NCI-H1092 (cell line): Measurements from ENCODE around the gene KLHDC3.
A peak's percentile ranks its signal among the peaks of the same experiment; 100 is the strongest.
"Not testable (repeated sequence)": the region's sequence is repeated elsewhere in the genome, so short reads cannot be mapped to it uniquely, and the experiment has no call there.

Experiments used
- DNase-seq: peaks from one replicate; lab custom pipeline; 2025; lab: John Stamatoyannopoulos, UW

The KLHDC3 gene

GRCh38 chr6:43029120-43029519, 15.1 kb downstream of the KLHDC3 start:
- DNase-seq, result no peak

- no peak for DNase-seq
These were observed 18.3 kb downstream of the KLHDC3 start for GRCh38 chr6:43032326-43032725.

DNA sequence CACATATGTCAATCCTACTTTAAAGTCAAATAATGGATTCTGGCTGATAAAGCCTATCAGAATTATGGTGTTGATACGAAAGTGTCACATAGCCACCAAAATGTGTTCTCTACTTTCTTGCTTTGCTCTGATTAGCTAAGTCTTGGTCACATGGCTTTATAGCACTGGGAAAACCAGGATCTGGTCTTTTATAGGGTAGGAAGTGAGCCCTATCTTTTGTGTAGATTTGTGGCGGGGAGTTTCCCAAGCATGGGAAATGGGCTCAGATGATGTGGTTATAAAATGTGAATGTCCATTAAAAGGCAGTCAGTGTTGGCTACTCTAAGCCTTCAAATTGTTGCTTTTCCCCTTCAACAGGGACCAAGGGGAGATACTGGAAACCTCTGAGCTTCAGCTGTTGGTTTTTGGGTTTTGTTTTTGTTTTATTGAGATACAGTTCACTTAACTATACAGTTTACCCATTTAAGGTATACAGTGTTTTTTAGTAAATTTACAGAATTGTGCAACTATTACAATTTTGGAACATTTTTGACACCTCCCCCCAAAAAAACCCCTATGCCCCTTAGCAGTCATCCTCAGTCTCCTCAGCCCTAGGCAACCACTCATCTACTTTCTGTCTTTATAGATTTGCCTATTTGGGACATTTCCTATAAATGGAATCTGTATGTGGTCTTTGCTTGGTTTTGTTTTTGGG, 19.6 kb downstream of the KLHDC3 start:
- DNase-seq, result no peak

- no peak for DNase-seq
These were observed 20.1 kb downstream of the KLHDC3 start for GRCh38 chr6:43034190-43034525.

GRCh38 chr6:43035495-43036194, 21.6 kb downstream of the KLHDC3 start:
- DNase-seq, result no peak

DNA sequence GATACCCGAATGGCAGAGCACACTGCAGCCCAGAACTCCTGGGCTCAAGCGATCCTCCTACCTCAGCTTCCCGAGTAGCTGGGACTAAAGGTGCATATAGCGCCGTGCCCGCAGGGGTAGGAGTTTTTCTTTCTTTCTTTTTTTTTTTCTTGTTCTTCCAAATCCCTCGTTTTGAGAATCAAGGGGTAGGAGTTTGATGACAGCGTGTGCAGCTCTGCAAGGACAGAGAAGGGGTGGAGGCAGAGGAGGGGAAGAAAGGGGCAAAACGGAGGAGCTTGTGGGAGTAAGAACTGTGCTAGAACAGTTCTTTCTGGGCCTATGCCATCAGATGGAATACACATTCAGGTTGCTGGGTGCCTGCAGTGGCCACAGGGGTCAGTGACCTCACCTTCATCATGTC, 22.7 kb downstream of the KLHDC3 start:
- DNase-seq, result no peak

DNA sequence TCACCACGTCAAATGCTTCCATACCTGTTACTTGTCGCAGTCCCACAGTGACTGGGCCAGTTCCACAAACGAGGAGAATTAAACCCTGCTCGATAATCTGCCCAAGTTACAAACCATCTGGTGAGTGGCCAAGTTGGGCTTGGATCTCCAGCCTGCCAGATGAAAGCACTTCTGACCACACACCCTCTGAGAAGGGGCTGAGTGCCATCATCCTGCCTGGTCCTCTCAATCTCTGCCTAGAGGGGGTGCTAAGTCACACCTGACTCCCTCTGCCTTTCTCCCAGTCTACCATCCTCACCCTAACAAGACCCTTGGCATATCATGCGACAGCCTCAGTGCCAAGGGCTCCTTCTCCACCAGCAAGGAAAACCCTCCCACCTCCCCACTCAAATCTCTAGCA, 23.1 kb downstream of the KLHDC3 start:
- no peak for DNase-seq

GRCh38 chr6:43037706-43038105, 23.7 kb downstream of the KLHDC3 start:
- no peak for DNase-seq

DNA sequence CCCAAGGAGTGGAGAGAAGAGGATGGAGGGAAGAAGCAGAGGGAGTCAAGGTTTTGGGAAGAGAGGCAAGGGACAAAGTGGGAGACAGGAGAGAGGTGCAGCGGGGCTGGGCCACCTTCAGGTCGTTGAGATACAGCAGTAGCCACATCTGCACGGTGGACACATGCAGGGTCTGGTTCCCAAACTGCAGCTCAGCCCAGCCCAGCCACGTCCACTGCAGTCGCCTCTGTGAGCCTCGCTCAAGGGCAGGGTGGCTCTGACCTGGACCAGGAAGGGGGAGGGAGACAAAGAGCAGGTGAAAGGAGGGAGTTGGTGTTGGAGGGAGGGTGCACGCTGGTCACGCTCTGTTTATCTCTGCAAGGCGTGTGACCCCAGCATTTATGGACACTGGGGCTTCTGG, 24.7 kb downstream of the KLHDC3 start:
- DNase-seq, result no peak

- DNase-seq, result no peak
These were observed 26.7 kb downstream of the KLHDC3 start for GRCh38 chr6:43040542-43041257.

DNA sequence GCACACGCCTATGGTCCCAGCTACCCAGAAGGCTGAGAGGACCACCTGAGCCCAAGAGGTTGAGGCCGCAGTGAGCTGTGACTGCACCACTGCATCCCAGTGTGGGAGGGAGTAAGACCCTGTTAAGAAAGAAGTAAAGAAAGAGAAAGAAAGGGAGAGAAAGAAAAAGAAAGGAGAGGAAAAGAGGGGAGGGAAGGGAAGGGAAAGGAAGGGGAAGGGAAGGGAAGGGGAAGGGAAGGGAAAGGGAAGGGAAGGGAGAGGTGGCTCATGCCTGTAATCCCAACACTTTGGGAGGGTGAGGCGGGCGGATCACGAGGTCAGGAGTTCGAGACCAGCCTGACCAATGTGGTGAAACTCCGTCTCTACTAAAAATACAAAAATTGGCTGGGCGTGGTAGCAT, 27.4 kb downstream of the KLHDC3 start:
- not testable (repeated sequence) for DNase-seq

- DNase-seq, result no peak
These were observed 29.3 kb downstream of the KLHDC3 start for GRCh38 chr6:43043310-43043709.

- DNase-seq, result no peak
These were observed 31.4 kb downstream of the KLHDC3 start for GRCh38 chr6:43045371-43045930.

GRCh38 chr6:43047998-43048397, 33.9 kb downstream of the KLHDC3 start:
- DNase-seq, result no peak

DNA sequence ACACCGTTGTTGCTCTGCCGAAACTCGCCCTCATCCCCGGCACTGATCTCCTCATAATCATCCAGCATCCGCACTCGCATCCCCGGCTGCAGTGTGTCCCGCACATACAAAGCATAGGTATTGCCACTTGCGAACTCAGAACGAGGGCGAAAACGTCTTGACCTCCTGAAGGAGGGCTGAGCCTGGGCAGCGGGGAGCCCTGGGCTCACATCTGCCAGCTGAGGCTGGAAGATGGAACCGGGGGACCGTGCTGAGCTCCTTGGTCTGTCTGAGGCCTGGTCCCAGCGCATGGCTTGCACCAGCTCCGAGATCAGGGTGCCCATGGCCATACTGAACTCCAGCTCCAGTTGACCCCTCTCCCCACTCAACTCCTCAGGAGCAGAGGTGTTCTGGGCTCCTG, 36.9 kb downstream of the KLHDC3 start:
- DNase-seq, result no peak

DNA sequence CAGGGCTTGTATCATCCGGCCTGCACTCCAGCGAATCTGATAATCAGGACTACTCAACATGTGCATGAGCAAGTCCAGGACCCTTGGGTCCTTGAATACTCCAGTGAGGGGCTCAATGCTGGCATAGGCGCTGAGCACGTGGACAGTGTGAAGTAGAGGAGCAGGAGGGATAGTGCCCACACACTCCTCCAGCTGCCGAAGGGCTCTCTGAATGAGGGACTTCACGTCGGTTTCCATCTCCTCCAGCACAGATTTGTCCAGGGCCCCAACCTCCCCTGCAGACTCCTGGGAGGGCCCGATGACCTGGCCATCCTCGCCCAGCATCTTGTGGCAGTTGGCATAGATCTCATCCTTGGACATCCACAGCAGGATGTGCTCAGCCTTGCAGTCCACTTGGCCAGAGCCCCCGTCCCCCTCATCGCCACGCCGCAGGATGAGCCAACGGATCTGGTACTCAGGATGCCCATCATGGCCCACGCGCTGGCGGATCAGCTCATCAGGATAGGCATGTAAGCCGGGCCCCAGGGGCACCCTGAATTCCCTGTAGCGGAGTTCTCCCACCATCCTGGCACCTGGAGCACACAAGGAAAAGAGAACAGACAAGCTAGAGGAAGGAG, 38.3 kb downstream of the KLHDC3 start:
- no peak for DNase-seq

DNA sequence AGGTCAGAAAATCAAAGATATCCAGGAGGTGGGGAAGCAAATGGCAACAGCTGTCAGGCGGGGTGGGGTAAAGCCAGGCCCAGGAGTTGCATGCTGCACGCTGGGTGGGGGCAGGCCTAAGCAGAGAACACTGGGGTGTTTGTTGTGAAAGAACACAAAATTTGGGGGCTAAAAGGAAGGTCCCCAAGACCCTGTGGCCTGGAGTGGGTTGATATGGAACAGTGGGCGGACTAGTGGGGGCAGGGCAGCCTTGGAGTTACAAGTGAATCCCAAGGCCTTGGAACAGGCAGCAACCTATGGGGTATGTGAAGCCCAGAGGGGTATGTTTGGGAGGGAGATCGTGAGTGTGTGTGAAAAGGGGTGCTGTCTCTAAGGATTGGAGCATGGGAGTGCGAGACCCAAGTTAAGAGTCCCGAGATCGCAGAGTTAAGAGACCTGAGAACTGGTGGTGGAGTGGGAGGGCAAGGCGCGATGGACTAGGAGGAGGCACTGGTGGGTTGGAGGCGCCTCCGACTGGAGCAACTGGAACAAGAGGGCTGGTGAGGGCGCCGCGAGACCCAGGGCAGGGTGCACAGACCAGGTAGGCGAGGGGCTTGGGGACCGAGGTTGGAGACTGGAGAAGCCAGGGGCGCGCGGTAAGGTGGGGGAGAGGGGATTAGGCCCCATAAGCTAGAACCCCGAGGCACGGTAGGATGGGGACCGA, 38.9 kb downstream of the KLHDC3 start:
- no peak for DNase-seq

GRCh38 chr6:43053545-43054205, 39.6 kb downstream of the KLHDC3 start, which contains the start of gene CUL7:
TSS of gene CUL7 (minus strand) at chr6:43053851. CDS start at chr6:43052788, 1,063 bp downstream.
- peak; percentile 88 for DNase-seq

DNA sequence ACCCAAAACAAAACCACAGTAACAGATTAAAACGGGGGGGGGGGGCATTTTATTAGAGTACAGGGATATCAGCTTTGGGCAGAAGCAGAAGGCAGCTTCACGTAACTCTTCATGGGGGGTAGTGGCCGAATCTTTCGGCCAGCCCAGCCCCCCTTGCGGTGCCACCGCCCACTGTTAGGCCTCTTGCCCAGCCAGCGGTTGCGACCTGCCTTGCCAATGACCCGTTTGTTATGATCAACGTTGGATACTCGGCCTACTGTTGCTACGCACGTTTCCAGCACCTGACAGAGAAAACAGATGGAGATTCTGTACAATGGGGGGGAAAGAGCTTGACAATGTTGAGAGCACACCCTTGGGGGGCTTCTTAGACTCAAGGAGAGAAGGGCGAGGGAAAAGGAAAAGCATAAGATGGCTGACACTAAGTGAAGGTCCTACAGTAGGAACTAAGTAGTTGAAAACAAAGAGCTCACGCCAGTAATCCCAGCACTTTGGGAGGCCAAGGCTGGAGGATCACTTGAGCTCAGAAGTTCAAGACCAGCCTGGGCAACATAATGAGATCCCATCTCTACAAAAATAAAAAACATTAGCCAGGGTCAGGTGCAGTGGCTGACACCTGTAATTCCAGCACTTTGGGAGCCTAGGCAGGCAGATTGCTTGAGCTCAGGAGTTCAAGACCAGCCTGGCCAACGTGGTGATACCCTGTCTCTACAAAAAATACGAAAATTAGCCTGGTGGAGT, 40.3 kb downstream of the KLHDC3 start:
- DNase-seq, result no peak

GRCh38 chr6:43055966-43056365, 41.9 kb downstream of the KLHDC3 start:
- no peak for DNase-seq

- no peak for DNase-seq
These were observed 44.5 kb downstream of the KLHDC3 start for GRCh38 chr6:43058531-43058930.
